A673 (cell line): ENCODE measurements around the gene PRKCA. TPM values are rescaled to one million over a fixed set of nuclear protein-coding genes. Genes with fewer than 3 reads are reported as not detected.

Source experiments
- BruUV-seq: library from RNA; stranded (reverse); fragments of 400-500 nt; replicated peaks from 2 replicates; lab custom pipeline; 2021; lab: Mats Ljungman, UMichigan
- CTCF ChIA-PET: fragments of 300-600 bp; sonication (Branson Sonifier 250); formaldehyde crosslinking; loops from one replicate; lab custom pipeline; 2022; ENCODE audit warnings: antibody characterized with exemption; lab: Charles Lee
- POLR2A ChIA-PET: fragments of 300-600 bp; sonication (Branson Sonifier 250); formaldehyde crosslinking; loops from one replicate; lab custom pipeline; 2022; ENCODE audit warnings: antibody characterized with exemption; ENCODE audit not compliant: low non-redundant PET; lab: Charles Lee
- DNase-seq: peaks from one replicate; pipeline ENCODE4 v3.0.0-alpha.2; 2015; ENCODE audit warnings: low spot score
- H3K27ac ChIP-seq: fragments of 200-600 bp; sonication (generic); 2 replicates; pipeline ENCODE4 v1.5.1; 2016; ENCODE audit warnings: mixed run types, low read depth, mild to moderate bottlenecking, mixed read lengths, antibody characterized with exemption, low read length; ENCODE audit not compliant: poor library complexity, severe bottlenecking
- H3K27me3 ChIP-seq: fragments of 200-600 bp; sonication (generic); replicated peaks from 2 replicates; pipeline ENCODE4 v1.6.1; 2017; ENCODE audit warnings: mixed run types, low read depth, mild to moderate bottlenecking, mixed read lengths, antibody characterized with exemption, low read length; ENCODE audit not compliant: insufficient read depth, poor library complexity
- H3K36me3 ChIP-seq: fragments of 200-600 bp; sonication (generic); 2 replicates; pipeline ENCODE4 v1.6.1; 2016; ENCODE audit warnings: mixed run types, mild to moderate bottlenecking, mixed read lengths, antibody characterized with exemption, low read length; ENCODE audit not compliant: insufficient read depth, poor library complexity, severe bottlenecking
- H3K4me1 ChIP-seq: fragments of 200-600 bp; sonication (generic); 2 replicates; pipeline ENCODE4 v1.6.1; 2017; ENCODE audit warnings: mixed run types, mild to moderate bottlenecking, mixed read lengths, antibody characterized with exemption, low read length; ENCODE audit not compliant: insufficient read depth, poor library complexity, severe bottlenecking
- H3K4me3 ChIP-seq: fragments of 200-600 bp; sonication (generic); 2 replicates; pipeline ENCODE4 v1.5.1; 2016; ENCODE audit warnings: low read depth, mixed run types, mild to moderate bottlenecking, mixed read lengths, low read length; ENCODE audit not compliant: poor library complexity, severe bottlenecking
- H3K9me3 ChIP-seq: fragments of 200-600 bp; sonication (generic); 2 replicates; pipeline ENCODE4 v1.6.1; 2016; ENCODE audit warnings: mixed run types, low read depth, mild to moderate bottlenecking, mixed read lengths, antibody characterized with exemption, low read length; ENCODE audit not compliant: poor library complexity, severe bottlenecking
- CTCF ChIP-seq: fragments of 300-800, 200-600 bp; sonication (generic); conservative IDR thresholded peaks from 2 replicates; pipeline ENCODE4 v1.5.1; 2017; ENCODE audit warnings: low read depth, mild to moderate bottlenecking, antibody characterized with exemption, low read length, moderate library complexity, mixed read lengths
- EZH2 ChIP-seq: fragments of 200-600 bp; sonication (generic); IDR thresholded peaks from 2 replicates; pipeline ENCODE4 v1.6.1; 2017; ENCODE audit warnings: borderline replicate concordance, low read depth, mild to moderate bottlenecking, mixed read lengths, antibody characterized with exemption, low read length; ENCODE audit not compliant: poor library complexity, severe bottlenecking
- intact Hi-C: fragments of 100-400 bp; cut with micrococcal nuclease; formaldehyde crosslinking; loops from one replicate; pipeline ENCODE4 v1.10.0; 2022; ENCODE audit not compliant: unreplicated experiment
- total RNA-seq: library from RNA; stranded (reverse); gene quantifications from 2 replicates; pipeline ENCODE4 v1.2.3, GENCODE V29; 2021

The PRKCA gene
- total RNA-seq, 1 experiment from 2014 or later: 16.3 TPM

GRCh38 chr17:66571745-66572144 lies 269.3 kb downstream of the PRKCA start:
- intact Hi-C loops: no loop called here
- TF ChIP-seq CTCF (no peak), EZH2 (no peak)
- Histone ChIP-seq H3K9me3 (no peaks in the 10 kb centered on the region), H3K4me3 (no peak overlapping the region), H3K27ac (no peak overlapping the region), H3K27me3 (no peaks in the 10 kb centered on the region), H3K36me3 (no peaks in the 10 kb centered on the region), H3K4me1 (peaks cover 19% of the 10 kb centered on the region)
- BruUV-seq: no TSS peak
- DNase-seq: no peak
- POLR2A ChIA-PET: interaction anchor here (0.5 kb wide), 1 partner anchor 52 kb away, joined by 4 read pairs; no protein-coding TSS in a partner anchor
- CTCF ChIA-PET: no interaction called here

- CTCF ChIA-PET: no interaction called here
- H3K27ac ChIP-seq: no peak overlapping the region
- H3K4me1 ChIP-seq: peaks cover 12% of the 10 kb centered on the region
- BruUV-seq: no TSS peak
- intact Hi-C loops: no loop called here
- no peaks in the 10 kb centered on the region for H3K9me3 ChIP-seq
- DNase-seq: no peak
- no peak for TF ChIP-seq CTCF
- TF ChIP-seq EZH2: no peak
- POLR2A ChIA-PET: no interaction called here
- H3K36me3 ChIP-seq: no peaks in the 10 kb centered on the region
- H3K27me3 ChIP-seq: no peaks in the 10 kb centered on the region
- H3K4me3 ChIP-seq: no peak overlapping the region
These were observed 270.7 kb downstream of the PRKCA start for GRCh38 chr17:66573078-66573477.

GRCh38 chr17:66574123-66574522 lies 271.7 kb downstream of the PRKCA start:
- no peak for TF ChIP-seq EZH2
- TF ChIP-seq CTCF: no peak
- Histone ChIP-seq H3K9me3 (no peaks in the 10 kb centered on the region), H3K27me3 (no peaks in the 10 kb centered on the region), H3K4me3 (no peak overlapping the region), H3K4me1 (peaks cover 8% of the 10 kb centered on the region), H3K27ac (no peak overlapping the region), H3K36me3 (no peaks in the 10 kb centered on the region)
- intact Hi-C loops: no loop called here
- BruUV-seq: no TSS peak
- ChIA-PET CTCF (no interaction called here), POLR2A (no interaction called here)
- DNase-seq: no peak
